Testis (tissue), 2 donors: ENCODE measurements around the gene SPAAR.

Experiments used
- CTCF ChIP-seq, 3 experiments: fragments of 450-650 bp in 2 of 3; fragments of 200-600 bp in 1 of 3; sonication (generic) in 1 of 3; IDR thresholded peaks; one replicate each; pipeline ENCODE4 v1.5.1; 2016 to 2019; ENCODE audit warnings: antibody characterized with exemption in 3 of 3, mild to moderate bottlenecking in 2 of 3, moderate library complexity in 1 of 3
- POLR2A ChIP-seq: fragments of 450-650 bp; IDR thresholded peaks from one replicate; pipeline ENCODE4 v1.6.1; 2017; ENCODE audit warnings: antibody characterized with exemption, mild to moderate bottlenecking, moderate library complexity

- no peak for TF ChIP-seq CTCF (IDR thresholded peaks at IDR 0.05)
- TF ChIP-seq POLR2A: no peak
Measured at GRCh38 chr9:35863583-35863982, 45.7 kb upstream of the SPAAR start.
